IMR-90 (cell line): Measurements from ENCODE around the gene ROBO1. TPM values are rescaled to one million over a fixed set of nuclear protein-coding genes. Genes with fewer than 3 reads are reported as not detected.

Experiments
- ATAC-seq: fragments of 200-7000 bp; cut with Tn5 transposase; 2 replicates; pipeline ENCODE4 v1.9.1; 2020; ENCODE audit warnings: low read depth, mild to moderate bottlenecking, moderate library complexity
- BruUV-seq: library from RNA; stranded (reverse); fragments of 400-500 nt; replicated peaks from 2 replicates; lab custom pipeline; 2021; lab: Mats Ljungman, UMichigan
- CTCF ChIA-PET: fragments of 300-600 bp; formaldehyde crosslinking; extraction: SDS; loops from one replicate; lab custom pipeline; 2021; ENCODE audit warnings: antibody characterized with exemption; lab: Yijun Ruan, JAX
- POLR2A ChIA-PET: fragments of 300-600 bp; sonication (Branson Sonifier 250); formaldehyde crosslinking; loops from one replicate; lab custom pipeline; 2022; ENCODE audit warnings: antibody characterized with exemption; ENCODE audit not compliant: unreplicated experiment; lab: Charles Lee
- DNase-seq: peaks from one replicate; pipeline ENCODE4 v3.0.0; 2013
- H2AFZ ChIP-seq: replicated peaks from 2 replicates; pipeline ENCODE3; 2013; ENCODE audit warnings: low read length, mild to moderate bottlenecking; ENCODE audit not compliant: poor library complexity
- H2AK5ac ChIP-seq: 2 replicates; pipeline ENCODE4 v1.6.1; 2013; ENCODE audit warnings: low read depth, low read length, inconsistent platforms
- H2AK9ac ChIP-seq: replicated peaks from 2 replicates; pipeline ENCODE3; 2013; ENCODE audit warnings: mild to moderate bottlenecking, low read depth, low read length, moderate library complexity; ENCODE audit not compliant: poor library complexity
- H2BK120ac ChIP-seq: 2 replicates; pipeline ENCODE4 v1.6.1; 2013; ENCODE audit warnings: low read depth, low read length, inconsistent platforms
- H2BK15ac ChIP-seq: 3 replicates; pipeline ENCODE4 v1.6.1; 2013; ENCODE audit warnings: low read depth, low read length, inconsistent platforms
- H2BK20ac ChIP-seq: 2 replicates; pipeline ENCODE4 v1.6.1; 2013; ENCODE audit warnings: low read depth, mild to moderate bottlenecking, inconsistent platforms, low read length, moderate library complexity
- H2BK5ac ChIP-seq: 2 replicates; pipeline ENCODE4 v1.6.1; 2013; ENCODE audit warnings: mild to moderate bottlenecking, low read depth, low read length, inconsistent platforms; ENCODE audit not compliant: poor library complexity, severe bottlenecking
- H3K14ac ChIP-seq: replicated peaks from 2 replicates; pipeline ENCODE4 v1.6.1; 2013; ENCODE audit warnings: low read depth, low read length, inconsistent platforms
- H3K18ac ChIP-seq: 2 replicates; pipeline ENCODE4 v1.6.1; 2013; ENCODE audit warnings: low read depth, low read length, control low read depth
- H3K23ac ChIP-seq: 2 replicates; pipeline ENCODE4 v1.6.1; 2013; ENCODE audit warnings: low read depth, low read length, inconsistent platforms
- H3K27ac ChIP-seq: 2 replicates; pipeline ENCODE4 v1.5.1; 2013; ENCODE audit warnings: mild to moderate bottlenecking, control low read depth, low read length; ENCODE audit not compliant: insufficient read depth
- H3K27me3 ChIP-seq: 2 replicates; pipeline ENCODE4 v1.6.1; 2013; ENCODE audit warnings: low read length; ENCODE audit not compliant: control insufficient read depth, insufficient read depth
- H3K36me3 ChIP-seq: 2 replicates; pipeline ENCODE4 v1.6.1; 2013; ENCODE audit warnings: low read length, mixed read lengths; ENCODE audit not compliant: control insufficient read depth, insufficient read depth
- H3K4ac ChIP-seq: 2 replicates; pipeline ENCODE4 v1.6.1; 2013; ENCODE audit warnings: low read depth, low read length, inconsistent platforms
- H3K4me1 ChIP-seq: 2 replicates; pipeline ENCODE4 v1.6.1; 2013; ENCODE audit warnings: low read length, mixed read lengths; ENCODE audit not compliant: control insufficient read depth, insufficient read depth
- H3K4me2 ChIP-seq: 2 replicates; pipeline ENCODE4 v1.6.1; 2013; ENCODE audit warnings: low read depth, mild to moderate bottlenecking, control low read depth, low read length, moderate library complexity
- H3K4me3 ChIP-seq: 2 replicates; pipeline ENCODE4 v1.5.1; 2013; ENCODE audit warnings: low read depth, mild to moderate bottlenecking, control low read depth, low read length, moderate library complexity; ENCODE audit not compliant: insufficient read depth
- H3K56ac ChIP-seq: 2 replicates; pipeline ENCODE4 v1.6.1; 2013; ENCODE audit warnings: low read length, inconsistent platforms; ENCODE audit not compliant: insufficient read depth; ENCODE audit errors: extremely low read depth
- H3K79me1 ChIP-seq, 2 experiments: 2 replicates each; pipeline ENCODE4 v1.6.1; 2013; ENCODE audit warnings: low read length in 2 of 2, inconsistent platforms in 1 of 2, low read depth in 1 of 2
- H3K9ac ChIP-seq: 2 replicates; pipeline ENCODE4 v1.6.1; 2013; ENCODE audit warnings: low read depth, low read length, control low read depth
- H3K9me1 ChIP-seq: 2 replicates; pipeline ENCODE4 v1.6.1; 2013; ENCODE audit warnings: low read length, inconsistent platforms; ENCODE audit not compliant: insufficient read depth
- H3K9me3 ChIP-seq: 2 replicates; pipeline ENCODE4 v1.6.1; 2013; ENCODE audit warnings: low read length; ENCODE audit not compliant: control insufficient read depth, insufficient read depth
- H4K20me1 ChIP-seq: 2 replicates; pipeline ENCODE4 v1.6.1; 2013; ENCODE audit warnings: low read length, inconsistent platforms; ENCODE audit not compliant: insufficient read depth
- H4K5ac ChIP-seq: 2 replicates; pipeline ENCODE4 v1.6.1; 2013; ENCODE audit warnings: mild to moderate bottlenecking, low read depth, low read length, control low read depth
- H4K8ac ChIP-seq, 2 experiments: 2 replicates each; pipeline ENCODE4 v1.6.1; 2013; ENCODE audit warnings: low read depth in 2 of 2, low read length in 2 of 2, control low read depth in 1 of 2, inconsistent platforms in 1 of 2
- H4K91ac ChIP-seq: 2 replicates; pipeline ENCODE4 v1.6.1; 2013; ENCODE audit warnings: low read depth, low read length, inconsistent platforms; ENCODE audit not compliant: insufficient read depth
- MAFK ChIP-seq: IDR thresholded peaks from 2 replicates; pipeline ENCODE4 v1.6.1; 2012; ENCODE audit warnings: low read depth, low read length, improper control_type of control experiment
- RAD21 ChIP-seq: IDR thresholded peaks from 2 replicates; pipeline ENCODE4 v1.6.1; 2012; ENCODE audit warnings: low read length, improper control_type of control experiment
- WGBS, 2 experiments: methylation state at CpG; one replicate each; pipeline versions ENCODE4 v1.1.5 to v1.1.7; 2013; ENCODE audit warnings: missing lambda C conversion rate in 2 of 2; ENCODE audit not compliant: insufficient read length in 1 of 2; ENCODE audit errors: extremely low coverage in 2 of 2; 5-methylcytosine and 5-hydroxymethylcytosine counted together
- dilution Hi-C: fragments of 300-500 bp; cut with HindIII; formaldehyde crosslinking; loops from one replicate; pipeline ENCODE4 v1.14.3; 2018; ENCODE audit warnings: low sequenced_read_pairs; ENCODE audit not compliant: unreplicated experiment
- in situ Hi-C: fragments of 300-500 bp; cut with MboI; formaldehyde crosslinking; loops from 3 replicates; pipeline ENCODE4 v1.14.3; 2019; ENCODE audit warnings: low sequenced_read_pairs, inconsistent platforms, mixed read lengths
- intact Hi-C: fragments of 100-400 bp; cut with micrococcal nuclease; formaldehyde crosslinking; loops from 2 replicates; pipeline ENCODE4 v1.10.0; 2022
- polyA plus RNA-seq, 3 experiments: library from polyadenylated mRNA; depleted of rRNA; stranded (reverse); fragments of >200 nt; gene quantifications; 2 replicates each; pipeline ENCODE4 v1.2.3, GENCODE V29; 2012; ENCODE audit warnings: low replicate concordance in 1 of 3
- total RNA-seq: library from RNA; depleted of rRNA; stranded (reverse); fragments of >200 nt; gene quantifications from 2 replicates; pipeline ENCODE4 v1.2.3, GENCODE V29; 2012

ROBO1 gene
- total and polyA plus RNA-seq, 2 of the 4 experiments (the other 2 are of a cell fraction): 24.1 to 53.9 TPM

DNA sequence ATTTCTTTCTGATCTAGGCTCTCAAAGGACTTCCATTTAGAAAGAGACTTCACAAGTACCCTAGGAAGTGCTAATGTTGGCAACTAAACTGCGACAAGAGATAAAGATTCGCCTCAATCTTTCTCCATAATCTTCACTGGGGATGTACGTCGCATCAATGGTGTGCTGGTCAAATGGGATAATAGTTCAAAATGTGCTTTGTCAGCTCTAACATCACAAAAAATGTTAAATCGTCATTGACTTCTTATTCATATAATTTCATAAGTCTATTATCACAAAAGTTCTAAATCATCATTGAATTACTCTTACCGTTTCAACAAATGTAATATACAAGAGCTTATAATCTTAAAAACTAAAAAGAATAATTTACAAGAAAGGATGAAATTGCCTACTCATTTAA is 727.7 kb downstream of the ROBO1 start:
- H3K4me3 ChIP-seq: no peak overlapping the region
- no peaks in the 10 kb centered on the region for H3K79me1 ChIP-seq
- no peaks in the 10 kb centered on the region for H3K36me3 ChIP-seq
- H4K5ac ChIP-seq: no peak overlapping the region
- DNase-seq (no peak), ATAC-seq (no peak)
- H4K20me1 ChIP-seq: no peaks in the 10 kb centered on the region
- no peak overlapping the region for H3K9ac ChIP-seq
- POLR2A ChIA-PET: no interaction called here
- no peak overlapping the region for H2BK5ac ChIP-seq
- no peaks in the 10 kb centered on the region for H3K4me1 ChIP-seq
- H3K4me2 ChIP-seq: no peak overlapping the region
- no peak overlapping the region for H2AFZ ChIP-seq
- no peak overlapping the region for H3K14ac ChIP-seq
- H3K9me3 ChIP-seq: no peaks in the 10 kb centered on the region
- H2BK20ac ChIP-seq: no peak overlapping the region
- H3K4ac ChIP-seq: no peak overlapping the region
- no peak overlapping the region for H3K27ac ChIP-seq
- H4K91ac ChIP-seq: no peak overlapping the region
- intact Hi-C loops (no loop called here), dilution Hi-C loops (no loop called here), in situ Hi-C loops (loop anchor here (25.0 kb wide), 2 partner anchors 778 to 1728 kb away; no protein-coding TSS in a partner anchor)
- H3K18ac ChIP-seq: no peak overlapping the region
- H3K9me1 ChIP-seq: no peaks in the 10 kb centered on the region
- H2BK15ac ChIP-seq: peak overlapping the region; percentile 58; the same call in 1 of the 3 replicates
- TF ChIP-seq RAD21: no peak
- peak; percentile 69 for TF ChIP-seq MAFK
- H2AK9ac ChIP-seq: no peak overlapping the region
- no peaks in the 10 kb centered on the region for H3K27me3 ChIP-seq
- no peak overlapping the region for H3K56ac ChIP-seq
- BruUV-seq: no TSS peak
- no peak overlapping the region for H3K23ac ChIP-seq
- no CpG with 5 or more reads among the region's 6 CpGs for WGBS, 2 experiments
- no peak overlapping the region for H2BK120ac ChIP-seq
- H4K8ac ChIP-seq: peak overlapping the region in 1 of 2 experiments; percentile 35; a peak in 1 of 4 replicates
- CTCF ChIA-PET: interaction anchor here (0.6 kb wide), 2 partner anchors 406 to 1256 kb away, joined by 4 read pairs; no protein-coding TSS in a partner anchor
- H2AK5ac ChIP-seq: no peak overlapping the region
